NCI-H2107 (cell line): ENCODE data around the gene PHACTR4.
"Not testable (repeated sequence)": the region's sequence is repeated elsewhere in the genome, so short reads cannot be mapped to it uniquely, and the experiment has no call there.

Experiments used
- DNase-seq: peaks from one replicate; lab custom pipeline; 2025; lab: John Stamatoyannopoulos, UW

The PHACTR4 gene

GRCh38 chr1:28369371-28370238 is at the start of gene PHACTR4:
Gene PHACTR4 (plus strand): TSS chr1:28369740. CDS start chr1:28407448, 37,708 bp downstream.
- DNase-seq, result peak; percentile 95

- no peak for DNase-seq
Measured at GRCh38 chr1:28322194-28322593, 47.3 kb upstream of the PHACTR4 start.

DNA sequence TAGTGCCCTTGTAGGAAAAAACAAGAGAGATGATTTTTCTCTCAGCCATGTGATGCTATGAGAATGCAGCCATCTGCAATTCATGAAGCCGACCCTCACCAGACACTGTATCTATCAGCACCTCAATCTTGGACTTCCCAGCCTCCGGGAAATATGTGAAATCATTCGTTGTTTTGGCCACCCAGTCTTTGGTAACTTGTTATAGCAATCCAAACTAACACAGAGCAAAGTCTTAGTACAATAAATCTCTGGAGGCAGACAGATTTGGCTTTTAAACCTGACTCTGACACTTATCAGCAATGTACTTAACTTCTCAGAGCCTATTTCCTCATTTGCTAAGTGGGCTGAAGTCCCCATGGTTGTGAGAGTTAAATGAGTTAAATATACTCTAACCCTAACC is 45.8 kb upstream of the PHACTR4 start:
- no peak for DNase-seq

- DNase-seq, result no peak
Measured at GRCh38 chr1:28326515-28326914, 43.0 kb upstream of the PHACTR4 start.

DNA sequence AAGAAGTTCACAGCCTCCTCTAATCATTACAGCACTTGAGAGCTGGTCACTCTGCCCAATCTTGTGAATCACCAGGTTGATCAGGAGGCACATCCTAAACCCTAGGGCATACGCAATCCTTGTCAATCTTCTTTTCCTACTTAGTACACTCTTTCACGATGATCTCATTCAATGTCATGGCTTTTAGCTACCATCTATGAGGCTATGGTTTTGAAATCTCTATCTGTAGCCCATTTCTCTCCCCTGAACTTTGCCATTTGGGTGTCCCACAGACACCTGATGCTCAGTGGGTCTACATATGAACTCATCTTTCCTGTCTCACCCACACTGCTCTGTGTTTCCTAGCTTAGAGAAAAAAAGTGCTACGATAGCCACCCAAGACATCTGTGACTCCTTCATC is 42.6 kb upstream of the PHACTR4 start:
- DNase-seq, result no peak

DNA sequence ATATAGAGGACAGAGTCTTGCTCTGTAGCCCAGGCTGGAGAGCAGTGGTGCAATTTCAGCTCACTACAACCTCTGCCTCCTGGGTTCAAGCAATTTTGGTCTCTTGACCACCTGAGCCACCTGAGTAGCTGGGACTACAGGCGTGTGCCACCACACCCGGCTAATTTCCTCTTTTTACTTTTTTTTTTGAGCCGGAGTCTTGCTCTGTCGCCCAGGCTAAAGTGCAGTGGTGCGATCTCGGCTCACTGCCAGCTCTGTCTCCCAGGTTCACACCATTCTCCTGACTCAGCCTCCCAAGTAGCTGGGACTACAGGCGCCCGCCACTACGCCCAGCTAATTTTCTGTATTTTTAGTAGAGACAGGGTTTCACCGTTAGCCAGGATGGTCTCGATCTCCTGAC is 42.1 kb upstream of the PHACTR4 start:
- DNase-seq, result not testable (repeated sequence)

- no peak for DNase-seq
Measured at GRCh38 chr1:28328228-28328648, 41.3 kb upstream of the PHACTR4 start.

DNA sequence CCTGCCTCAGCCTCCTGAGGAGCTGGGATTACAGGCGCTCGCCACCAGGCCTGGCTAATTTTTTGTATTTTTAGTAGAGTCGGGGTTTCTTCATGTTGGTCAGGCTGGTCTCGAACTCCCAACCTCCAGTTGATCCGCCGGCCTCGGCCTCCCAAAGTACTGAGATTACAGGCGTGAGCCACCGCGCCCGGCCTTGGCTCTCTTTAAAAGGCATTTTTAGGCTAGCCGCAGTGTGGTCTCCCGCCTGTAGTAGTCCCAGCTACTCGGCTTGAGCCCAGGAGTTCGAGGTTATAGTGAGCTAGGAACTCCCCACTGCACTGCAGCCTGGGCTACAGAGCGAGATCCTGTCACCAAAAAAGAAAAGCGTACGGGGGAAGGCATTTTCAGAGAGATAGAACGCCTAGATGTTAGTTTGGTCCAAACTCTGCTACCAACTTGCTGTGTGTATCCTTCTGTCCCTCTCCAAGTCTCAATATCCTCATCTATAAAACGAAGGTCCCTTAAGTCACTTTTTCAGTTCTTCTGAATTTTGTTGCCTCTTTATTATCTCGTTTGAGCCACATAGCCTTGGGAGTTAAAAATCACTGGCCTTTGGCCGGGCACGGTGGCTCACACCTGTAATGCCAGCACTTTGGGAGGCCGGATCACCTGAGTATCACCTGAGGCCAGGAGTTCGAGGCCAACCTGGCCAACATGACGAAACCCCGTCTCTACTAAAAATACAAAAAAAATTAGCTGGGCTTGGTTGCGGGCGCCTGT is 40.0 kb upstream of the PHACTR4 start:
- DNase-seq, result no peak

- DNase-seq, result no peak
Measured at GRCh38 chr1:28338897-28339296, 30.6 kb upstream of the PHACTR4 start.

DNA sequence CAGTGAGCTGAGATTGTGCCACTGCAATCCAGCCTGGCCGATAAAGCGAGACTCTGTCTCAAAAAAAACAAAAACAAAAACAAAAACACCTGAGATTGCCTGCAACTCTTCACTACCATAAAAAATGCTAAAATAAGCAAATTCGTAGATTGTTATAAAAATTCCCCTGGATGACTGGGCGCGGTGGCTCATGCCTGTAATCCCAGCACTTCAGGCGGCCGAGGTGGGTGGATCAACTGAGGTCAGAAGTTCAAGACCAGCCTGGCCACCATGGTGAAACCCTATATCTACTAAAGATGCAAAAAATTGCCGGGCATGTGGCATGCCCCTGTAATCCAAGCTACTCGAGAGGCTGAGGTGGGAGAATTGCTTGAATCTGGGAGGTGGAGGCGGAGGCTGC is 30.0 kb upstream of the PHACTR4 start:
- no peak for DNase-seq

DNA sequence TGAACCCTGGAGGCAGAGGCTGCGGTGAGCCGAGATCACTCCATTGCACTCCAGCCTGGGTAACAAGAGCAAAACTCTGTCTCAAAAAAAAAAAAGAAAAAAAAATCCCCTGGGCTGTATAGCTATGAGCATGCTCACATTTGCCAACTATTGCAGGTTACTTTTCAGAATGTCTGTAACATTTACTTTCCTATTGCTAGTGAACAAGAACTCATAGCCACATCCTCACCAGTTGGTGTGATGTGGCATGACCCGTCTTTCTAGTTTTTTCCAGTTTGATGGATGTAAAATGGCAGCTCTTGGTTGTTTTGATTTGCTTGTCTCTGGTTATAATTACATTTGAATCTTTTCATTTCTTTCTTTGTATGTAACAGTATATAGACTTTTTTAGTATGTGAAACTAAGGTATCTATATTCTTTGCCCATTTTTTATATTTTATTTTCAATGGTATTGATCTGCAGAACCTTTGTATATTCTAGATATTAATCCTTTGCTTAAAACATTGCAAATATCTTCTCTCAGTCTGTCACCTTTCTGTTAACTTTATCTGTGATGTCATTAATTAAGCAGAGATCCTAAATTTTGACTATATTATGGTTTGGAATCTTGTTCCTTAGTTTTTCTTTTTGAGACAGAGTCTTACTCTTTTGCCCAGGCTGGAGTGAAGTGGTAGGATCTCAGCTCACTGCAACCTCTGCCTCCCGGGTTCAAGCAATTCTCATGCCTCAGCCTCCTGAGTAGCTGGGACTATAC is 29.1 kb upstream of the PHACTR4 start:
- no peak for DNase-seq

DNA sequence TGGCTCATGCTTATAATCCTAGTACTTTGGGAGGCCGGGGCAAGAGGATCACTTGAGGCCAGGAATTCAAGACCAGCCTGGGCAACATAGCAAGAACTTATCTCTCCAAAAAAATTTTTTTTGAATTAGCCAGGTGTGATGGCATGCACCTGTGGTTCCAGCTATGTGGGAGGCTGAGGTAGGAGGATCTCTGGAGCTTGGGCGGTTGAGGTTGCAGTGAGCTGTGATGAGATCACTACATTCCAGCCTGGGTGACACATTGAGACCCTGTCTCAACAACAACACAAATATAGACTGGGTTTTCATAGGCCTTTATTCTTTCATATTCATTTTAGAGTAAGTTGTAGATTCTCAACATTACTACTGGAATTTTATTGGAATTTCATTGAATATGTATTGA is 27.9 kb upstream of the PHACTR4 start:
- no peak for DNase-seq

DNA sequence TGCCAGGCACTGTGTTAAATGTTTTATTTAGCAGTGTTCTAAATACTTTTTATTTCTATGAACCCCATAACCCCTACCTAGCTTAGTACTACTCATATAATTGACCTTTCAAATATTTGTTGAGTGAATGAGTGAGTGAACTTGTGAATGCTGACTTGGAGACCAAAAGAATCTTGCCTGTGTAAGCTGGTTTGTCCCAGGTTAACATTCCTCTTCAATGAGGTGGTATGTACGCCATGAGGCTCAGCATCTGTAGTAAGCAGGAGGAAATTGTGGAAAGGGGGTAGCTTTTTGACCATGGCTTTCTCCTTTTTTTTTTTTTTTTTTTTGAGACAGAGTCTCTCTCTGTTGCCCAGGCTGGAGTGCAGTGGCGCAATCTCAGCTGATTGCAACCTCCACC is 26.1 kb upstream of the PHACTR4 start:
- no peak for DNase-seq

- DNase-seq, result not testable (repeated sequence)
Measured at GRCh38 chr1:28353248-28353810, 16.2 kb upstream of the PHACTR4 start.

- DNase-seq, result no peak
Measured at GRCh38 chr1:28354121-28354520, 15.4 kb upstream of the PHACTR4 start.

- DNase-seq, result no peak
Measured at GRCh38 chr1:28358716-28359115, 10.8 kb upstream of the PHACTR4 start.

GRCh38 chr1:28359592-28360239 is 9.8 kb upstream of the PHACTR4 start:
- peak; percentile 39 for DNase-seq

GRCh38 chr1:28364888-28365287 is 4.7 kb upstream of the PHACTR4 start:
- no peak for DNase-seq

GRCh38 chr1:28365864-28366263 is 3.7 kb upstream of the PHACTR4 start:
- DNase-seq, result no peak

DNA sequence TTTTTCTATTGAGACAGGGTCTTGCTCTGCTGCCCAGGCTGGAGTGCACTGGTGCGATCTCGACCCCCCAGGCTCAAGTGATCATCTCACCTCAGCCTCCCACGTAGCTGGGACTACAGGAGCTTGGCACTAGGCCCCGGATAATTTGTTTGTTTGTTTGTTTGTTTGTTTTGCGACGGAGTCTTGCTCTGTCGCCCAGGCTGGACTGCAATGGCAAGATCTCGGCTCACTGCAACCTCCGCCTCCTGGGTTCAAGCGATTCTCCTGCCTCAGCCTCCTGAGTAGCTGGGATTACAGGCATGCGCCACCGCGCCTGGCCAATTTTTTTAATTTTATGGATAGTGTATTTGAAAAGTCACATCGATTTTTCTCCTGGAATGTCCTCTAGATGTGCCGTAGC is 932 bp upstream of the PHACTR4 start:
- not testable (repeated sequence) for DNase-seq

- DNase-seq, result peak; percentile 48
Measured at GRCh38 chr1:28370239-28371009, 884 bp downstream of the PHACTR4 start.
